Common myeloid progenitor, CD34-positive (primary cell): ENCODE measurements around the gene RAP1A.
A peak's percentile ranks its signal among the peaks of the same experiment; 100 is the strongest.

Experiments
- CTCF ChIA-PET: fragments of 350-600 bp; sonication (Branson Sonifier 250); formaldehyde crosslinking; loops from one replicate; lab custom pipeline; 2021; ENCODE audit warnings: antibody characterized with exemption; lab: Charles Lee
- POLR2A ChIA-PET: fragments of 350-600 bp; sonication (Branson Sonifier 250); formaldehyde crosslinking; loops from one replicate; lab custom pipeline; 2021; ENCODE audit warnings: antibody characterized with exemption; lab: Charles Lee
- DNase-seq, 3 donors: peaks; one replicate each; pipeline versions ENCODE4 v3.0.0 to v3.0.0-alpha.2; 2013
- H3K27ac ChIP-seq, 2 experiments: 1 replicate in 1 of 2; 2 replicates in 1 of 2; pipeline ENCODE4 v1.7.0; 2013; ENCODE audit warnings: inconsistent platforms in 2 of 2, low read length in 2 of 2, mild to moderate bottlenecking in 2 of 2, low read depth in 1 of 2, moderate library complexity in 1 of 2; ENCODE audit not compliant: severe bottlenecking in 2 of 2, insufficient read depth in 1 of 2, poor library complexity in 1 of 2
- H3K27me3 ChIP-seq, 5 experiments: replicated peaks in 2 of 5; 1 replicate in 3 of 5; 2 replicates in 2 of 5; pipeline versions ENCODE4 v1.6.1 to v1.7.0; 2013; ENCODE audit warnings: low read length in 4 of 5, mild to moderate bottlenecking in 2 of 5, moderate library complexity in 2 of 5, inconsistent platforms in 1 of 5; ENCODE audit not compliant: insufficient read depth in 5 of 5, control insufficient read depth in 4 of 5
- H3K36me3 ChIP-seq, 4 experiments: 1 replicate in 2 of 4; 2 replicates in 2 of 4; pipeline versions ENCODE4 v1.6.1 to v1.7.0; 2013; ENCODE audit warnings: low read length in 3 of 4, control low read depth in 1 of 4, mild to moderate bottlenecking in 1 of 4; ENCODE audit not compliant: control insufficient read depth in 4 of 4, insufficient read depth in 4 of 4
- H3K4me1 ChIP-seq, 4 experiments: 1 replicate in 3 of 4; 2 replicates in 1 of 4; pipeline versions ENCODE4 v1.6.1 to v1.7.1; 2013; ENCODE audit warnings: low read length in 3 of 4, mild to moderate bottlenecking in 3 of 4, control low read depth in 1 of 4, inconsistent platforms in 1 of 4, moderate library complexity in 1 of 4; ENCODE audit not compliant: control insufficient read depth in 4 of 4, insufficient read depth in 4 of 4; ENCODE audit errors: control extremely low read depth in 1 of 4
- H3K4me3 ChIP-seq, 7 experiments: 1 replicate in 4 of 7; 2 replicates in 3 of 7; pipeline versions ENCODE4 v1.5.1 to v1.7.0; 2013; ENCODE audit warnings: mild to moderate bottlenecking in 7 of 7, low read length in 6 of 7, moderate library complexity in 6 of 7, inconsistent platforms in 2 of 7, low read depth in 2 of 7, control low read depth in 1 of 7; ENCODE audit not compliant: insufficient read depth in 4 of 7, control insufficient read depth in 1 of 7; ENCODE audit errors: extremely low read depth in 1 of 7
- H3K9me3 ChIP-seq, 5 experiments: 1 replicate in 4 of 5; 2 replicates in 1 of 5; pipeline versions ENCODE4 v1.6.1 to v1.7.1; 2013; ENCODE audit warnings: low read length in 4 of 5, mild to moderate bottlenecking in 2 of 5, inconsistent platforms in 1 of 5, low read depth in 1 of 5, moderate library complexity in 1 of 5; ENCODE audit not compliant: control insufficient read depth in 4 of 5, insufficient read depth in 2 of 5; ENCODE audit errors: control extremely low read depth in 1 of 5
- WGBS: methylation state at CpG from one replicate; pipeline ENCODE4 v1.1.5; 2013; ENCODE audit not compliant: insufficient coverage; 5-methylcytosine and 5-hydroxymethylcytosine counted together

RAP1A gene

GRCh38 chr1:111591937-111592336 lies 27.7 kb upstream of the RAP1A start:
- no peak for DNase-seq
- Histone ChIP-seq H3K4me3 (no peak overlapping the region), H3K36me3 (no peaks in the 10 kb centered on the region), H3K27ac (no peak overlapping the region), H3K4me1 (peaks cover 5 to 25% (median 18%) of the 10 kb centered on the region in 4 experiments), H3K9me3 (no peaks in the 10 kb centered on the region), H3K27me3 (no peaks in the 10 kb centered on the region)
- CTCF ChIA-PET = interaction anchor here (0.8 to 1.2 kb wide), 3 partner anchors 10 to 23 kb away, joined by 3 to 6 read pairs (median 3); no protein-coding TSS in a partner anchor
- POLR2A ChIA-PET = no interaction called here
- WGBS = 70% methylated on average over 2 of the region's 6 CpGs

- Histone ChIP-seq H3K36me3 (no peaks in the 10 kb centered on the region), H3K4me1 (peaks cover 5 to 25% (median 18%) of the 10 kb centered on the region in 4 experiments), H3K4me3 (peak overlapping the region in 2 of 7 experiments; percentile 14 to 25), H3K27ac (peak overlapping the region in 1 of 2 experiments; percentile 29), H3K9me3 (no peaks in the 10 kb centered on the region), H3K27me3 (no peaks in the 10 kb centered on the region)
- ChIA-PET CTCF (interaction anchor here (0.5 to 1.9 kb wide), 8 partner anchors 9 to 111 kb away, joined by 3 to 8 read pairs (median 3); partner anchors contain the start of gene RAP1A), POLR2A (interaction anchor here (0.9 to 1.1 kb wide), 2 partner anchors 23 to 26 kb away, joined by 3 to 4 read pairs; partner anchors contain the start of gene RAP1A)
- peak; percentile 35 to 86 (median 77) for DNase-seq
- WGBS = 52% methylated on average over 7 of the region's 11 CpGs
Measured at GRCh38 chr1:111592389-111593361, 26.9 kb upstream of the RAP1A start.

DNA sequence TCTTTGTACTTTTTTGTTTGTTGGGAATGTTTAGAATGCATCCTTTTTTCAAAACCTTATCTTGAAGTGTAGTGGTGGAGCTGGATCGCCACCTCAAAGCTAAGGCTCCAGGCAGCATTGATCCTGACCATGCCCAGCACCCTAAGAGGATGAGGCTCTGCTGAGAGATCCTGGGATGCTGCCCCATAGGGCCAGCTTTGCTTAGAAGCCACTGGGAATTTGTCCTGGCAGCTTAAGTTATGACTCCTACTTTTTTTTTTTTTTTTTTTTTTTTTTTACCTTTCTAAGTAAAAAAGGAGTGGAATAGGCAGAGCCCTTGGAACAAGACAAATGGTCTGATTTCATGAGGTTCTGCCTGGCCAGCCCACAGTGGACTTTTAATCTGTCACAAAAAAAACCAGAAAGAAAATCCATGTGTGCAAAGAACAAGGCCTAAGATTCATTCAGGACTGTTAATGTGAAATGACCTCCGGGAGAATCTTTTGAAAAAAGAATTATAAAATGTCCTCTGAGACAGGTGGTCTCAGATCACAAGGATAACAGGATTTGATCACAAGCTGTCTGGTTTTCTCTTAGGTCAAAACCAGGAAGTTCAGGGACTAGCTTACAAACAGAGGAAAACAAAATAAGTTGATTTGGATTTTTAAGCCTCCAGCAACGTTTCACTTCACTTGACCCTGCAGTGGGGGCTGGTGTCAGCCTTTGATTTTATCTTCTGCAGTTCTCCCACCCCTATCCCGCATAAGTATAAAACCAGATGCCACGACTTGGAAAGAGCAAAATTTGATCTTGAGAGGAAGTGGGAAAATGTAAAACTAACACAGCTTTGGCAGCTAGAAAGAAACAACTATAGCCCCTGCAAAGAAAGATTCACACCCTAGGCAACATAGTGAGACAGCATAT lies 25.9 kb upstream of the RAP1A start:
- CTCF ChIA-PET = interaction anchor here (1.0 to 1.9 kb wide), 7 partner anchors 12 to 112 kb away, joined by 3 to 8 read pairs (median 3); partner anchors contain the start of gene RAP1A
- Histone ChIP-seq H3K27ac (peak overlapping the region in 1 of 2 experiments; percentile 29), H3K36me3 (no peaks in the 10 kb centered on the region), H3K4me1 (peaks cover 5 to 23% (median 18%) of the 10 kb centered on the region in 4 experiments), H3K9me3 (no peaks in the 10 kb centered on the region), H3K4me3 (peak overlapping the region in 1 of 7 experiments; percentile 25), H3K27me3 (no peaks in the 10 kb centered on the region)
- DNase-seq = no peak
- POLR2A ChIA-PET = interaction anchor here (0.9 to 1.1 kb wide), 2 partner anchors 22 to 25 kb away, joined by 3 to 4 read pairs; partner anchors contain the start of gene RAP1A
- 67% methylated on average over 3 of the region's 5 CpGs for WGBS

- H3K27me3 ChIP-seq = no peaks in the 10 kb centered on the region
- ChIA-PET POLR2A (no interaction called here), CTCF (interaction anchor here (1.0 to 1.9 kb wide), 3 partner anchors 12 to 86 kb away, joined by 3 to 7 read pairs (median 3); no protein-coding TSS in a partner anchor)
- WGBS = 100% methylated on average over 4 of the region's 4 CpGs
- no peak for DNase-seq
- H3K4me3 ChIP-seq = no peak overlapping the region
- no peak overlapping the region for H3K27ac ChIP-seq
- no peaks in the 10 kb centered on the region for H3K9me3 ChIP-seq
- H3K4me1 ChIP-seq = peaks cover 5 to 23% (median 18%) of the 10 kb centered on the region in 4 experiments
- no peaks in the 10 kb centered on the region for H3K36me3 ChIP-seq
Measured at GRCh38 chr1:111594306-111594693, 25.3 kb upstream of the RAP1A start.

DNA sequence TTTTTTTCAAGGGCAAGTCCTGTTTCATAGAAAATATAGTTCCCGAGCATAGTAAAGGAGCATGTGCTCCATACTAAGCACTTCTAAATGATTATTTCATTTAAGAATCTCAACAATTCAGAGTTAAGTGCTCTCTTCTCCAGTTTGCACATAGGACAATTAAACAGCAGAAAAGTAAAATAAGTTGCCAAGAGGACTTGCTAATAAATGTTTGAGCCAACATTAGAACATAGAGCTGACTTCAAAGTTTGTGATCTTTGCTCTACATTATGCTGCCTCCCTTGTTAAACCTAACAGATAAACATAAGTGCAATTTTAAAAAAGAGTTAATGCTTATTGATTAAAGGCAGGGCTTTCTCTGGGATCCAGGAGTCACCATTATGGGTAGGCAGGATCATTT lies 23.8 kb upstream of the RAP1A start:
- DNase-seq = no peak
- CTCF ChIA-PET = interaction anchor here (1.0 to 1.2 kb wide), 2 partner anchors 14 to 20 kb away, joined by 3 read pairs; no protein-coding TSS in a partner anchor
- no peak overlapping the region for H3K4me3 ChIP-seq
- POLR2A ChIA-PET = no interaction called here
- H3K9me3 ChIP-seq = no peaks in the 10 kb centered on the region
- H3K27me3 ChIP-seq = no peaks in the 10 kb centered on the region
- H3K4me1 ChIP-seq = peaks cover 5 to 23% (median 18%) of the 10 kb centered on the region in 4 experiments
- WGBS = 100% methylated on average over 1 of the region's 1 CpG
- H3K27ac ChIP-seq = no peak overlapping the region
- H3K36me3 ChIP-seq = no peaks in the 10 kb centered on the region

DNA sequence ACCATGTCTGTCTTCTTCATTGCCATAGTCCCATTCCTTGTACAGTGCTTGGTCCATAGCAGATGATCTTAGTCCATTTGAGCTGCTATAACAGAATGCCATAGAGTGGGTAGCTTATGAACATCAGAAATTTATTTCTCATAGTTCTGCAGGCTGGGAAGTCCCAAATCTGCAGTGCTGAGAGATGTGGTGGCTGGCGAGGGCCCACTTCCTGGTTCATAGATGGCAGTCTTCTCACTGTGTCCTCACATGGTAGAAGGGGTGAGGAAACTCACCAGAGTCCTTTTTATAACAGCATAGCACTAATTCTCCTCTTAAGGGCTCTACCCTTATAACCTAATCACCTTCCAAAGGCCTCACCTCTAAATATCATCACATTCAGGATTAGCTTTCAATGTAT lies 23.1 kb upstream of the RAP1A start:
- H3K27me3 ChIP-seq = no peaks in the 10 kb centered on the region
- ChIA-PET CTCF (no interaction called here), POLR2A (no interaction called here)
- no peaks in the 10 kb centered on the region for H3K9me3 ChIP-seq
- H3K4me3 ChIP-seq = no peak overlapping the region
- H3K36me3 ChIP-seq = no peaks in the 10 kb centered on the region
- peaks cover 5 to 23% (median 18%) of the 10 kb centered on the region in 4 experiments for H3K4me1 ChIP-seq
- 100% methylated on average over 1 of the region's 1 CpG for WGBS
- no peak overlapping the region for H3K27ac ChIP-seq
- DNase-seq = no peak
